HG03139 (cell line): ENCODE data around the gene H6PD.
"Not testable (repeated sequence)": the region's sequence is repeated elsewhere in the genome, so short reads cannot be mapped to it uniquely, and the experiment has no call there.

ENCODE experiments used
- ATAC-seq: cut with Tn5 transposase; IDR thresholded peaks from one replicate; pipeline ENCODE4 v1.9.1; 2021; ENCODE audit not compliant: unreplicated experiment

The H6PD gene

GRCh38 chr1:9294910-9295636 is 60.5 kb downstream of the H6PD start:
- no peak for ATAC-seq

DNA sequence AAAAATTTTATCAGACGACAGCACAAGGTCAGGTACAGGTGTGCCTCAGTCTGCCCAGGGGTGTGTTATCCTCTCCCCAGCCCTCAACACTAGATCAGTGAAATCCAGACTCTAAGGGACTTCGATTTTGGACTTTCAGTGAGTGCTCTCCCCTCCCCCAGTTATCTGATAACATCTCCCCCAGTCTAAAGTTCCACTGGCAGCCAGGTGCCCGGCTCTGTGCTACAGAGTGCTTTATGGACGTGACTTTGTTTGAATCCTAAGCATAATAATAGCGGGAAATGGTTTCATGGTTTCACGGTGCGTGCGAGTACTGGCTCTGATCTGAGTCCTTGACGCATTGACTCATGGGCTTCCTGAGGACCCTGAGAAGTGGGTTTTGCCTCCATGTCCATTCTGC is 61.3 kb downstream of the H6PD start:
- ATAC-seq: no peak

- ATAC-seq: no peak
These were observed 62.3 kb downstream of the H6PD start for GRCh38 chr1:9296850-9297249.

DNA sequence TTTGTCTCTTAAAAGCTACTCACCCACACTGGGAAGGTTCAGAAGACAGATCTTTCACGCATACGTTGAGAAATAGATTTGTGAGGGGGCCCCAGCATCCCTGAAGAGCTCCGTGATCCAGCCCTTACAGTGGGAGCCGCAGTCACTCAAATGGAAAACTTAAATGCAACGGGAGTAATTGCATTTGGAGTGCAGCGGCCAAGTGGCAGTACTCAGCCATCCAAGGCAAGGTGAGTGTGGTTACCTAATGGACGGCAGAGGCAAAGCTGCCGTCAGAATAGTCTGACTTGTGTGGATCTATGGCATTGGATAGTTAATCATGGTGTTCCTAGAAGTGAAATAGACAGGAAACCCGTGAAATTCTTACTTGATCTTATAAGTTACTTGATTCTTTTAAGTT is 63.3 kb downstream of the H6PD start:
- ATAC-seq: no peak

DNA sequence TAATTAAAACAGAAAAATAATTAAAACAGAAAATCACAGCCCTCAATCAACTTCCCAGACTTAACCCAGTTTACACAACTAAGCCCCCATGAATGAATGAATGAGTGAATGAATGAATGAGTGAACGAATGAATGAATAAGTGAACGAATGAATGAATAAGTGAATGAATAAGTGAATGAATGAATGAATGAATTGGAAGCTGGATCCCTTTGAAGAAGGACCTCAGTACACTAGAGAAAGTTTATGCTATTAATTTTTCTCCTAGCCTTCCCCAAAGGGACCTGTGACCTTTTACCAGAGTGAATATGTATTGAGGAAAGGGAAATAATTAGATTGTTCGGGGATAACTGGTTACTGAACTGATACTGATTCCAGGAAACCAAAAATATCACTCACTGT is 63.7 kb downstream of the H6PD start:
- no peak for ATAC-seq

DNA sequence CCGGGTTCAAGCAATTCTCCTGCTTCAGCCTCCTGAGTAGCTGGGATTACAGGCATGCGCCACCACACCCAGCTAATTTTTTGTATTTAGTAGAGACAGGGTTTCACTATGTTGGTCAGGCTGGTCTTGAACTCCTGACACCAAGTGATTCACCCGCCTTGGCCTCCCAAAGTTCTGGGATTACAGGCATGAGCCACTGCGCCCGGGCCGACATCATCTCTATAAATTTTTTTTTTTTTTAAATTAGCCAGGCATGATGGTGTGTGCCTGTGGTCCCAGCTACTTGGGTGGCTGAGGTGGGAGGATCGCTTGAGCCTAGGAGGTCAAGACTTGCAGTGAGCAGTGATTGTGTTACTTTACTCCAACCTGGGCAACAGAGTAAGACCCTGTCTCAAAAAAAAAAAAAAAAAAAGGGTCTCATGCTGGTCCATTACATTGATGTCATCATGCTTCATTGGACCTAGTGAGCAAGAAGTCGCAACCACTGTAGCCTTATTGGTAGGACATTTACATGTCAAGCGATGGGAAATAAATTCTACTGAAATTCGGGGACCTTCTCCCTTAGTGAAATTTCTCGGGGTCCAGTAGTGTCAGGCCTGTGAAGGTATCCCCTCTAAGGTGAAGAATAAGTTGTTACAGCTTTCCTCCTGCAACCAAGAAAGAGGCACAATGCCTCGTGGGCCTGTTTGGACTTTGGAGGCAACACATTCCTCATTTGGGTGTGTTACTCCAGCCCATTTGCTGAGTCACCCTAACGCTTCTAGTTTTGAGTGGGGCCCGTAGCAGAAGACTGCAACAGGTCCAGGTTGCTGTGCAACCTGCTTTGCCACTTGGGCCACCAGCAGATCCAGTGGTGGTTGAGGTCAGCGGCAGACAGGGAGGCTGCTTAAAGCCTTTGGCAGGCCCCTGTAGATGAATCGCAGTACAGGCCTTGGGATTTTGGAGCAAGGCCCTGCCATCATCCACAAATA is 65.3 kb downstream of the H6PD start:
- ATAC-seq: not testable (repeated sequence)

GRCh38 chr1:9300573-9300972 is 66.0 kb downstream of the H6PD start:
- ATAC-seq: no peak

DNA sequence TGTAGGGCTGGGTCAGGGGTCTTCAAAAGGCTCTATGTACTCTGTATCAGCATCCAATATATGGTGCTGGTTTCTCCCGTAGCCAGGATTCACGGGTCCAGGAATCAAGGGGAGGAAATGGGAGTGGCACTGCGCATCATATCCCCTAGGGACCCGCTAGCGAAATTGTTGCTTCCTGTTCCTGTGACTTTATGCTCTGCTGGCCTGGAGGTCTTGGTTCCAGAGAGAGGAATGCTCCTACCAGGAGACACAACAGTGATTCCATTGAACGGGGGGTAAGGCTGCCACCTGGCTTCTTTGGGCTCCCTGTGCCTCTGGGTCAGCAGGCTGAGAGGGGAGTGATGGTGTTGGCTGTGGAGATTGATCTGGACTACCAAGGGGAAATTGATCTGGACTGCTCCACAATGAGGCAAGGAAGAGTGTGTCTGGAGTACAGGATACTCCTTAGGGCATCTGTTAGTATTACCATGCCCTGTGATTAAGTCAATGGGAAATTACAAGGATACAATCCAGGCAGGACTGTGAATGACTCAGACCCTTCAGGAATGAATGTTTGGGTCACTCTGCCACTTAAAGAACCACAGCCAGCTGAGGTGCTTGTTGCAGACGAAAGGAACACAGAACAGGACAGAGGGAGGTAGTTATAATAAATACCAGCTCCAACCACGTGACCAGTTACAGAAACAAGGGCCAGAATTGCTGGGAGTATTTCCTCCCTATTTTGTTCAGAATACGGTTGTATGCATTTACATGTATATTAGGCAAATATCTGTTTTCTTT is 68.4 kb downstream of the H6PD start:
- ATAC-seq: no peak

DNA sequence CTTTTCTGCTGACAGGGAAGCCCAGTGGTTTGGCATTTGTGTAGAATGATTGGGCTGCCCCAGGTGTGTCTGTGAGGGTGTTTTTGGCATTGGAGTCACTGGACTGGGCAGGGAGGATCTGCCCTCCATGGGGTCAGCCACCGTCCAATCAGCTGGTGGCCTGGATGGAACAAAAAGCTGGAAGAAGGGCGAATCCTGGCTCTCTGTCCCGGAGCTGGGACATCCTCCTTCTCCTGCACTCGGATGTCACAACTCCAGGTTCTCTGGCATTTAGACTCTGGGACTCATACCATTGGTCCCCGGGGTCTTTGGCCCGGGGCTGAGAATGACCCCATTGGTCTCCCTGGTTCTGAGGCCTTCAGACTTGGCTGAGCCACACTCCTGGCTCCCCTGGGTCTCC is 69.3 kb downstream of the H6PD start:
- ATAC-seq: no peak

DNA sequence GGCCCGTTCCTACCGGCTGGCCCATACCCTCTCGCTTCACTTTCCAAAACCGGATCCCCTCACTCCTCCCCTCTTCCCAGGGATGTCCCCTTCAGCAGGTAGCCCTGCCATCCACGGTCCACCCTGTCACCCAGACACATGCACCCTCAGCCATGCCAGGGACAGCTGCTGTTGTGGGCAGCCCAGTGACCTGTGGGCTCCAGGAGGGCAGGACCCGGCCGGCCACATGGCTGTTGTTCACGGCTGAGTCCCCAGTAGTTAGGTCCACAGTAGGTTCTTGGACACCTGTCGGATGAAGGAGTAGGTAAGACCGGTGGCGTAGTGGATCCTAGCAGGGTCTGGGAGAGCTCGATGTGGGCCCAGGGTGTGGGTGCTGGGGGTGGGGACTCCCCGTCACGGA is 70.6 kb downstream of the H6PD start:
- no peak for ATAC-seq

- no peak for ATAC-seq
These were observed 71.4 kb downstream of the H6PD start for GRCh38 chr1:9306006-9306405.

GRCh38 chr1:9307303-9307702 is 72.7 kb downstream of the H6PD start:
- no peak for ATAC-seq

- ATAC-seq: no peak
These were observed 73.7 kb downstream of the H6PD start for GRCh38 chr1:9308236-9308785.

GRCh38 chr1:9309080-9309479 is 74.5 kb downstream of the H6PD start:
- ATAC-seq: no peak

- no peak for ATAC-seq
These were observed 75.4 kb downstream of the H6PD start for GRCh38 chr1:9309991-9310390.

GRCh38 chr1:9311029-9311428 is 76.5 kb downstream of the H6PD start:
- ATAC-seq: no peak

DNA sequence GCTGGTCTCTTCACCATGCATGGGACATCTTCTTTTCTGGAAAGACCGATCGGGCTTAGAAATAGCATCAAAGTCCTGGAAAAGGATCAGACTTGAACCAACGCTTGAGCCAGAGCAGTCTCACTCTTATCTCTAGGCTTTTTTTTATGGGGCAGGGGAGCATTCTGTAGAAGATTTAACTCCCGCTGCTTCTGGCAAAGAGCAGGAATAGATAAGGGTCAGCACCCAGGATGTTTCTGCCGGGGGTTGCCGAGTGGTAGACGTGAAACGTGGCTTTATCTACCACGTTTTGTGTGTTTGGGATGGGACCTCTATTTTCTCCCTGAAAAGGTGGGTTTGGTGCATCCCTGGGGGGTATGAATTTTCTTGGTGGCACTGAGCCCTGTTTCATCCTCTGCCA is 76.9 kb downstream of the H6PD start:
- no peak for ATAC-seq

- no peak for ATAC-seq
These were observed 77.7 kb downstream of the H6PD start for GRCh38 chr1:9312168-9312720.

DNA sequence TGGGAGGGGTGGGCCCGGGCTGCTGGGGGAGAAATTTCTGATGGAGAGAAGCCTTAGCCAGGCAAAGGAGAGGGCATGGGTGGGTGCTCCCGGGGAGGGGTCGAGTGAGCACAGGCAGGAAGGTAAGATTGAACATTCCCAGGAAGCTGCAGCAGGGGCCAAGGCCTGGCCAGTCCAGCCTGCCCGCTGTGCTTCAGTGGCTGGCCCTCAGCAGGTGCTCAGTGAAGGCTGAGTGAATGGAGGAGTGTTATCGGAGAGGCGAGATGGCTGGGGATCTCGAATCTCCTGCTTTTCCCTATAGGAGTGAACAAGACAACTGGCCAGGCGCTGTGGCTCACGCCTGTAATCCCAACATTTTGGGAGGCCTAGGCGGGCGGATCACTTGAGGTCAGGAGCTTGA is 79.0 kb downstream of the H6PD start:
- ATAC-seq: no peak

DNA sequence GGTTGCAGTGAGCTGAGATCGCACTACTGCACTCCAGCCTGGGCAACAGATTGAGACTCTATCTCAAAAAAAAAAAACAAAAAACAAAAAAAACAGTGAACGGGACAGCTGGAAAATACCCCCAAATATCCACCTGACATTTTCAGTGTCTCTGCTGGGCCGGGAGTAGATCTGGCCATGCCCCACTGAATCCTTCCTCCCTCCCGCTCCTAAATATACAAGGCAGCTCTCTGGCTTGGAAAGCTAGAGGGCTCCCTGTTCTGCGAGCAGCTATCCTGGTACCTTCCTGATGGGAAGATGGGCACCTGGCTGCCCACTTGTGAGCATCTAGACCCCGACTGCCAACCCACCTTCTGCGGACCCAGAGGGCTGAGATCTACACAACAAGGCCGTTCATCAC is 79.5 kb downstream of the H6PD start:
- no peak for ATAC-seq
